ENCODE results near the gene HOXD11. TPM values are rescaled to one million over a fixed set of nuclear protein-coding genes. Genes with fewer than 3 reads are reported as not detected.

Gene HOXD11
- polyA plus RNA-seq, 1 experiment = not detected

- CTCF ChIA-PET = no interaction called here
- Histone ChIP-seq H3K27ac (ENCODE audit: low read depth, low read length) (no peak overlapping the region), H3K27me3 (ENCODE audit: control insufficient read depth, insufficient read depth, low read length) (peaks cover 86% of the 10 kb centered on the region), H3K4me3 (ENCODE audit: low read depth, low read length) (no peak overlapping the region), H3K9me3 (ENCODE audit: control insufficient read depth, insufficient read depth, low read length) (peaks cover 4% of the 10 kb centered on the region; the same call in 1 of the 2 replicates)
- POLR2A ChIA-PET = no interaction called here
- no peak for TF ChIP-seq CTCF (IDR thresholded peaks at IDR 0.05; ENCODE audit: low read depth, low read length)
- DNase-seq (ENCODE audit: low read depth, low spot score) = no peak
These were observed 40.9 kb downstream of the HOXD11 start for GRCh38 chr2:176147800-176148496.

- peaks cover 4% of the 10 kb centered on the region; the same call in 1 of the 2 replicates for H3K9me3 ChIP-seq (ENCODE audit: control insufficient read depth, insufficient read depth, low read length)
- ChIA-PET CTCF (no interaction called here), POLR2A (no interaction called here)
- no peak for DNase-seq (ENCODE audit: low read depth, low spot score)
- no peak for TF ChIP-seq CTCF (IDR thresholded peaks at IDR 0.05; ENCODE audit: low read depth, low read length)
- no peak overlapping the region for H3K27ac ChIP-seq (ENCODE audit: low read depth, low read length)
- peaks cover 83% of the 10 kb centered on the region for H3K27me3 ChIP-seq (ENCODE audit: control insufficient read depth, insufficient read depth, low read length)
- no peak overlapping the region for H3K4me3 ChIP-seq (ENCODE audit: low read depth, low read length)
These were observed 41.8 kb downstream of the HOXD11 start for GRCh38 chr2:176148751-176149421.

GRCh38 chr2:176149481-176149938 is 42.4 kb downstream of the HOXD11 start:
- H3K27ac ChIP-seq (ENCODE audit: low read depth, low read length) = no peak overlapping the region
- CTCF ChIA-PET = interaction anchor here (1.6 kb wide), 1 partner anchor 22 kb away, joined by 3 read pairs; no protein-coding TSS in a partner anchor
- no peak for DNase-seq (ENCODE audit: low read depth, low spot score)
- POLR2A ChIA-PET = no interaction called here
- H3K4me3 ChIP-seq (ENCODE audit: low read depth, low read length) = no peak overlapping the region
- TF ChIP-seq CTCF (IDR thresholded peaks at IDR 0.05; ENCODE audit: low read depth, low read length) = no peak
- peaks cover 4% of the 10 kb centered on the region; the same call in 1 of the 2 replicates for H3K9me3 ChIP-seq (ENCODE audit: control insufficient read depth, insufficient read depth, low read length)
- H3K27me3 ChIP-seq (ENCODE audit: control insufficient read depth, insufficient read depth, low read length) = peaks cover 90% of the 10 kb centered on the region

- CTCF ChIA-PET = interaction anchor here (1.3 to 1.6 kb wide), 2 partner anchors 10 to 23 kb away, joined by 3 to 11 read pairs; no protein-coding TSS in a partner anchor
- H3K27ac ChIP-seq (ENCODE audit: low read depth, low read length) = no peak overlapping the region
These were observed 43.0 kb downstream of the HOXD11 start for GRCh38 chr2:176149939-176150583.

More at GRCh38 chr2:176149939-176150583, 43.0 kb downstream of the HOXD11 start:
- Histone ChIP-seq H3K9me3 (ENCODE audit: control insufficient read depth, insufficient read depth, low read length) (peaks cover 4% of the 10 kb centered on the region; the same call in 1 of the 2 replicates), H3K4me3 (ENCODE audit: low read depth, low read length) (no peak overlapping the region), H3K27me3 (ENCODE audit: control insufficient read depth, insufficient read depth, low read length) (peaks cover 94% of the 10 kb centered on the region)
- no peak for DNase-seq (ENCODE audit: low read depth, low spot score)
- POLR2A ChIA-PET = no interaction called here
- no peak for TF ChIP-seq CTCF (IDR thresholded peaks at IDR 0.05; ENCODE audit: low read depth, low read length)

Measured in AG04450 (cell line).